ENCODE measurements around the gene ERN2.

DNA sequence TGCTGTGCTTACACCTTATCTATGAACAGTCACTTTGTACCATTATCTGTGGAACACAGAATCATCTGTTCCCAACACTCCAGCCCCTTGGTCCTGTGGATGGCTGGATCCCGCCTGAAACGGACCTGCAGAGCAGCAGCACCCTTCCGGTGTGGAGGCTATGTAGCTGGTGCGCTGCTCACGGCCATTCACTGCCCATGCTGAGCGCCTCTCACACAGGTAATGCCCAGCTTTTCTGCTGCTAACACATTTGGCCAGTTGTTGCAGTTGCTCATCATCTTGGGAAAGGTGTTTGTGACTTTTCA, 45.7 kb downstream of the ERN2 start:
- TF ChIP-seq, protein P1, sequence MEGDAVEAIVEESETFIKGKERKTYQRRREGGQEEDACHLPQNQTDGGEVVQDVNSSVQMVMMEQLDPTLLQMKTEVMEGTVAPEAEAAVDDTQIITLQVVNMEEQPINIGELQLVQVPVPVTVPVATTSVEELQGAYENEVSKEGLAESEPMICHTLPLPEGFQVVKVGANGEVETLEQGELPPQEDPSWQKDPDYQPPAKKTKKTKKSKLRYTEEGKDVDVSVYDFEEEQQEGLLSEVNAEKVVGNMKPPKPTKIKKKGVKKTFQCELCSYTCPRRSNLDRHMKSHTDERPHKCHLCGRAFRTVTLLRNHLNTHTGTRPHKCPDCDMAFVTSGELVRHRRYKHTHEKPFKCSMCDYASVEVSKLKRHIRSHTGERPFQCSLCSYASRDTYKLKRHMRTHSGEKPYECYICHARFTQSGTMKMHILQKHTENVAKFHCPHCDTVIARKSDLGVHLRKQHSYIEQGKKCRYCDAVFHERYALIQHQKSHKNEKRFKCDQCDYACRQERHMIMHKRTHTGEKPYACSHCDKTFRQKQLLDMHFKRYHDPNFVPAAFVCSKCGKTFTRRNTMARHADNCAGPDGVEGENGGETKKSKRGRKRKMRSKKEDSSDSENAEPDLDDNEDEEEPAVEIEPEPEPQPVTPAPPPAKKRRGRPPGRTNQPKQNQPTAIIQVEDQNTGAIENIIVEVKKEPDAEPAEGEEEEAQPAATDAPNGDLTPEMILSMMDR (conservative IDR thresholded peaks at IDR 0.05): no peak
- TF ChIP-seq ZFX (IDR thresholded peaks at IDR 0.05): no peak

Data from C4-2B (cell line).